NCI-H82 treated with DMSO at 0.1 percent for 48 hours (cell line): ENCODE results near the gene EARS2.

Source experiments
- DNase-seq: peaks from one replicate; lab custom pipeline; 2025; ENCODE audit not compliant: unreplicated experiment; lab: John Stamatoyannopoulos, UW

EARS2 gene

GRCh38 chr16:23508589-23509440, 48.3 kb downstream of the EARS2 start:
- DNase-seq, result peak; percentile 46

- DNase-seq, result no peak
Measured at GRCh38 chr16:23506606-23506994, 50.5 kb downstream of the EARS2 start.

DNA sequence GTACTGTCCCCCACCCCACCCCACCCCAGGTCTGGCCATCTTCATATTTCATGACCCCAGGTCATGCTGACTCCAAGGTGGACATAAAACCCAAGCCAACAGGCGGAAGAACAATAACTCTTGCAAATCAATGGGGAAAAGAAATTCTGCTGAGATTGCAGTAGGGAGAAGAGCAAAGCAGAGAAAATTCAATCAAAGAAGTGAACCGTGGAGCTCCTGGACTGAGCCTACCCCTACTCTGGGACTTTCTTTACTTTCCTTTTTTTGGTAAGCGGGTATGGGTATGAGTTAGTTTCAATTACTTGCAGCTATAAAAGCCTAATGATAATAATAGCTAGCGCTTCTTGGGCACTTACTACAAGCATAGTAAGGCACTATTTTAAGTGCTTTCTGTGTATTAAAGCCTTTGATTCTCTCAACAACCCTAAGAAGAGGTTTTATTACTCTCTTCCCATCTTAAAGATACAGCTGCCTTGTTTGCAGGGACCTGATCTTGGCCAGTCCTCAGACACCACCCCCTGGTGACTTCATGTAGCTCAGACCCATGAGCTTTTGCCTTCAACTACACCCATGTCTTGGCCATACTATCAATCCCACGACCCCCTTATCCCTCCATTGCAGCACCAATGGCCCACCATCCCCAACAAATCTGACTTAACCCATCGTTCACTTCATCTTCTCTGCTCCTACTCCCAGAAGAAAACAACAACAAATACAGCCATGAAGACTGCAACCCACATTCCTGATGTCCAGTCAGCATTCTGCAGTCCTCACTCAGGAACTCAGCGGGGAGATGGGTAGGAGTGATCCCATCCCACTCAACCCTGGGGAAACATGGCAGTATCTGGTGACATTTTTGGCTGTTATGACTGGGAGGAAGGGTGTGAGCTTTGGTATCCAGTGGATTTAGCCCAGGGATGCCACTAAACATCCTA, 51.2 kb downstream of the EARS2 start:
- no peak for DNase-seq

DNA sequence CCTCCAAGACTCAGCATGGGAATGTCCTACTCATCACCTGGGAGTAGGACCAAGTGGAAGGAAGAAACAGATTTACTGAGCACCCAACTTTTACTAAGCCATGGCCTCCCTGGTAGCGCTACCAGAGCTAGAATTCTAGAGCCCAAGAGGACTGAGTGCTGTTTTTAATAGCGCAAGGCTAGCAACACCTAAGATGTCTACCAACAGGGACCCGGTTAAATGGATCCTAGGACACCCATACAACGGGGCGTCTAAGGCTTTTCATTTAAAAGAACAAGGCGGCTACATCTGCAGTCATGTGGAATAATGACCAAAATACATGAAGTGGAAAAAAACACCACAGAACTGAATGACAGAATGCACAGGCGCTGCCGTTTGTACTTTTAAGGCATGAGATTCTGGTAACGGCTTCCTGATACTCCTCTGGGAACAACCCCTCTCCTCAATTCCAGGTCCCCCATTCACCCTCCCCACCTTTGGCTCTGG, 51.9 kb downstream of the EARS2 start:
- DNase-seq, result no peak

GRCh38 chr16:23504453-23505179, 52.5 kb downstream of the EARS2 start:
- no peak for DNase-seq

DNA sequence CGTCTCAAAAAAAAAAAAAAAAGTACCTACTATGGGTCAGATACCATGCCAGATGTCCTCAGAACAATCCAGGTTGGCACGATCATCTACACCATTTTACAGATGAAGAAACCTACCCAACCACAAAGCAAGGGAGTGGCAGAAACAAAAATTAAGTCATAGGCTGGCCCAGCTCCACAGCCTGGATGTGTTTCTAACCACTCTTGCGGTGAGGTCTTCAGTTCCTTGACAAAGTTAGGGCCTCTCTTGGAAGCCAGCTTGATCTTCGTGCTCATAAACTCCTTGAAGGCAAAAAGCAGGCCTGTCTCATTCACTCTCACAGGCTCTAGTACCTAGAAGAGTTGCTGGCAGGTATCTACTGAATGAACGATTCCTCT, 53.1 kb downstream of the EARS2 start:
- no peak for DNase-seq

- no peak for DNase-seq
Measured at GRCh38 chr16:23502466-23502865, 54.7 kb downstream of the EARS2 start.

DNA sequence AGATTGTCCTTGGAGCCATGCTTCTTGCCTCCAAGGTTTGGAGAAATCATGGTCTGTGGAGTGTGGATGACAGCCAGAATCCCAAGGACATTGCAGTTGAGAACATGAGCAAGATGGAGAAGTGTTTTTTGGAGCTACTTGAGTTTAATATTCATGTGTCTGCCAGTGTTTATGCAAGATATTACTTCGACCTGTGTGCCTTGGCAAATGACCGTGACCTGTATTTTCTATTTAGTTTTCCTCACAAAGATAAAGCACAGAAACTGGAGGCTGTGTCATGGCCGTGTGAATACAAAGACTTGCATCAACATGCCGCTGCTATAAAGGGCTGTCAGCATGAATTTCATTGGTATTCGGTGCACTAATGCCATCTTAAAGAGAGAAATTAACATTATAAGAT, 55.9 kb downstream of the EARS2 start:
- DNase-seq, result no peak

DNA sequence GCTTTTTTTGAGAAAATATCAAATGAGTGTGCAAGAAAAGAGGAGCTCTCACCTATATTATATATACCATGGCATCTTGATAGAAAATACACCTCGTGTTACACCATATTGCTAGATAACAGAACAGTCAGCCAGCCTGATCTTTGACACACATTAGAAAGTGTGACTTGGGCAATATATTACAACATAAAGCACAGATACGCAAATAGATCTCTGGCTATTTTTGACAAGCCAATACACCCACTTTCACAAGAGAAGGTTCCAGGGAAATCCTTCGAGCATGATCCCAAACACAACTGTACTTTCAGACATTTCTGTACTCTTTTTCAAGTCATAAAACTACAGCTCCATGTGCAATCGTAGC, 56.3 kb downstream of the EARS2 start:
- DNase-seq, result no peak

GRCh38 chr16:23500212-23500861, 56.8 kb downstream of the EARS2 start:
- DNase-seq, result no peak

DNA sequence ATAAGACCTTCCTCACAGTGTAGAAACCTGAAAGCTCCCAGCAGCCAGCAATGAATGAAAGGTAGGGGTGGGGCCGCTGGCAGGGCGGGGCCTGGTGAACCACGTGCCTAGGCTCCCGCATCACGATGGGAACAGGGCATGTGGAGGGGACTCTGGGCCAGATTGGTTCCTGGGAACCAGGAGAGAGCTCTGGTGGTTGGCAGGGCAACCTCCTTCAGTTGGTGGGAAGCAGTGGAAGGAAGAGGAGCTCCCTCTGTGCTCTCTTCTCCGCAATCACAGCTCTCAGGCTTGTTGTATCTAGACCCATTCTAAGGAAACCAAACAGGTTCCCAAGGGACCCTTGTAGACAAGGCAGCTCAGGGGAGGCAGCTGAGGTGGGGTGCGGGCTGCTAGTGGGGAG, 57.3 kb downstream of the EARS2 start:
- DNase-seq, result no peak

DNA sequence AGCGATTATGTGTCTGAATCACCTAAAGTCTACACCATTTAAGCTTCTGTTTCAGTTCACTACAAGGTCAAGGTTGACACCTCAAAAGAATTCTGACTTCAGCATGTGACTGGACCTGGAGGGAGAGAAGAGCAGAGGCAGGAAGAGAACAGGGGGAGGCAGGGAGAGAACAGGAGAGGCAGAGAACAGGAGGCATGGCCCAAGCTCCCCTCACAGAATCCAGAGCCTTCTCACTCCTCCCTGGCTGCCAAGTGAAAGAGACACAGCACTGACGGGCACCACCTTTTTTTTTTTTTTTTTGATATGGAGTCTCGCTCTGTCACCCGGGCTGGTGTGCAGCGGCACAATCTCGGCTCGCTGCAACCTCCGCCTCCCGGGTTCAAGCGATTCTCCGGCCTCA, 58.3 kb downstream of the EARS2 start:
- no peak for DNase-seq

- no peak for DNase-seq
Measured at GRCh38 chr16:23497543-23497868, 59.6 kb downstream of the EARS2 start.

DNA sequence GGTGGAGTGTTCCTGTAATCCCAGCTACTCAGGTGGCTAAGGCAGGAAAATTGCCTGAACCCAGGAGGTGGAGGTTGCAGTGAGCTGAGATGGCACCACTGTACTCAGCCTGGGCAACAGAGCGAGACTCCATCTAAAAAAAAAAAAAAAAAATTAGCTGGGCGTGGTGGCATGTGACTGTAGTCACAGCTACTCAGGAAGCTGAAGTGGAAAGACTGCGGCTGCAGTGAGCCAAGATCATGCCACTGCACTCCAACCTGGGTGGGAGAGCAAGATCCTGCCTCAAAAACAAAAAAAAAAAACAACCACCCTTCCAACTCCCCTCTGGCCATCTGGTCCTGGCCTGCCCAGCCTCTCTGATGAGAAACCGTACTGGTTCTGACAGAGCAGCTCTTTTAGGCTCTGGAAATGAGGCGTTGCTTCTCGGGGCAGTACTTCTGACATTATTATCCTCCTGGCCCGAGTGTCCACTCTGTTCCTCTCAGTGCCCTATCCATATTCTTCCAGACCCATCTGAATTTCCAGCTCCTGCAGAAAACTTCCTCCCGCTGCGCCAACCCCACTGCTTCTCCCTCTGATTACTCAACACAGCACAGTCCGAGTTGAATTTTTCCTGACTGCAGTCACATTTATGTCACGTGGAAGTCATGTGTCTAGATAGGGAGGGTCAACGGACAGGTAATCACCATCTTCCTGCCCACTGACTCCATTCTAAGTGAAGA, 60.2 kb downstream of the EARS2 start:
- no peak for DNase-seq

DNA sequence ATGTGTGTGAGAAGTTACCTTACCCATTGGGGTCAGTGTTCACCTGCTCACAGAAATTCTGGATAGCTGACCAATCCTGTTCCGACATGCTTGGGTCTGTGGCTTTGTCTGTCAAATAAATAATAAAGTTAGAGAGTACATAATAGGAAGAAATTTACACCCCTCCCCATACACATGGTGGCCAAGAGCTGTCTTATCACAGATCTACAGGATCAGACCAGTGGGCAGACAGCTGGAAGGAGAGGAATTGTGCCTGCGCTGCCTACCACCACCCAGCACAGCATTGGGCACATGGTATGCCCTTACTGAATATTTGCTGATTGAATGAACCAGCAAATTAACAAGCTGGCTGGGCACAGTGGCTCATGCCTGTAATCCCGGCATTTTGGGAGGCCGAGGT, 61.5 kb downstream of the EARS2 start:
- DNase-seq, result no peak

DNA sequence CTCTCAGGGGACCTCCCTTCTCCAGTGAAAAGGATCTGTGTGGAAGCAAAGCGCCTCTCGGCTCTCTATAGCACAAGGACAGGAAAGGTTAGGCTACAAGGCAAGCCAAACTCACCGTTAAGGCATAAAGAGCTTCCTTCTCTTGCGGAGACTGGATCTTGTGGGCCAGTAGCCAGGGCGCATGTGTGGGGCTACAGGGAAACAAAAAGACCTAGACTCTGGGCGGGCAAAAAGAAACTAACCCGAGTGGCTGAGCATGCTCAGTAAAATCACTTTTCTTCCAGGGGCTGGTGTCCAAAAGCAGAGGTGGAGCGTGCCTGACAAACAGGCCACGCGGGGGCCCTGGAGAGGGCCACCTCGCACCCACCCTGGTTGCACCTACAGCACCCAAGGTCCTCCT, 63.0 kb downstream of the EARS2 start:
- DNase-seq, result no peak

GRCh38 chr16:23491490-23492391, 65.4 kb downstream of the EARS2 start:
- DNase-seq, result no peak

DNA sequence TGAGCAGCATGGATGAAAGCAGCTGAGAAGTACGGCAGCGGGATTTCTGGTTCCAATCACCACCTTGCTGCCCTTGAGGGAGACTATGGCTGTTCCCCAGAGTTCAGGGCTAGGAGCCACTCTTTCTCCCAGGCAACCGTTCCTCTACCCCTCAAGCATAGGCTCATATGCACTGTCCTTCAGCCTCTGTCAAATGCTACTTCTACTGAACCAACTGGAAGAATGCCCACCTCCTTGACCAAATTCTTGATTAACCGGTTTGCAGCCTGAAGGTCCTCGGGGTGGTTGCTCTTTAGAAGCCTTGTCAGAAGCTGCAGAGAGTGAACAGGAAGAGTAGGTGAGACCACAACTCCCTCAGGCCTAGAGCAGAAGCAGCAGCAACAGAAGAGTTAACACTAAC, 70.7 kb downstream of the EARS2 start:
- no peak for DNase-seq

GRCh38 chr16:23485841-23486240, 71.3 kb downstream of the EARS2 start:
- no peak for DNase-seq
